GM23338 (cell line): ENCODE results near the gene GAS2.

Experiments
- EZH2 ChIP-seq: fragments of 200-600 bp; sonication (generic); IDR thresholded peaks from one replicate; pipeline ENCODE4 v1.8.0; 2017; ENCODE audit warnings: antibody characterized with exemption, mild to moderate bottlenecking, low read depth; ENCODE audit not compliant: unreplicated experiment
- NANOG ChIP-seq: IDR thresholded peaks from 2 replicates; pipeline ENCODE4 v1.6.1; 2016; ENCODE audit warnings: antibody characterized with exemption, borderline replicate concordance
- POLR2AphosphoS5 ChIP-seq: IDR thresholded peaks from 2 replicates; pipeline ENCODE4 v1.6.1; 2016; ENCODE audit warnings: antibody characterized with exemption, low read depth
- ZNF114 ChIP-seq: fragments of 250-450 bp; sonication (Bioruptor Pico); IDR thresholded peaks from 2 replicates; pipeline ENCODE4 v1.5.0; 2020; ENCODE audit warnings: mild to moderate bottlenecking, moderate library complexity
- TF ChIP-seq, protein P1 (sequence below), 2 experiments: fragments of 200-600 bp in 1 of 2; sonication (generic) in 1 of 2; conservative IDR thresholded peaks; 2 replicates each; pipeline versions ENCODE4 v1.5.1 to v1.6.1; 2016 to 2017; ENCODE audit warnings: antibody characterized with exemption in 2 of 2, low read depth in 2 of 2, mild to moderate bottlenecking in 2 of 2, moderate library complexity in 1 of 2

GRCh38 chr11:22734628-22735345 lies 68.4 kb downstream of the GAS2 start:
- TF ChIP-seq, protein P1, sequence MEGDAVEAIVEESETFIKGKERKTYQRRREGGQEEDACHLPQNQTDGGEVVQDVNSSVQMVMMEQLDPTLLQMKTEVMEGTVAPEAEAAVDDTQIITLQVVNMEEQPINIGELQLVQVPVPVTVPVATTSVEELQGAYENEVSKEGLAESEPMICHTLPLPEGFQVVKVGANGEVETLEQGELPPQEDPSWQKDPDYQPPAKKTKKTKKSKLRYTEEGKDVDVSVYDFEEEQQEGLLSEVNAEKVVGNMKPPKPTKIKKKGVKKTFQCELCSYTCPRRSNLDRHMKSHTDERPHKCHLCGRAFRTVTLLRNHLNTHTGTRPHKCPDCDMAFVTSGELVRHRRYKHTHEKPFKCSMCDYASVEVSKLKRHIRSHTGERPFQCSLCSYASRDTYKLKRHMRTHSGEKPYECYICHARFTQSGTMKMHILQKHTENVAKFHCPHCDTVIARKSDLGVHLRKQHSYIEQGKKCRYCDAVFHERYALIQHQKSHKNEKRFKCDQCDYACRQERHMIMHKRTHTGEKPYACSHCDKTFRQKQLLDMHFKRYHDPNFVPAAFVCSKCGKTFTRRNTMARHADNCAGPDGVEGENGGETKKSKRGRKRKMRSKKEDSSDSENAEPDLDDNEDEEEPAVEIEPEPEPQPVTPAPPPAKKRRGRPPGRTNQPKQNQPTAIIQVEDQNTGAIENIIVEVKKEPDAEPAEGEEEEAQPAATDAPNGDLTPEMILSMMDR (conservative IDR thresholded peaks at IDR 0.05; ENCODE audit: low read depth in 2 of 2): no peak
- TF ChIP-seq POLR2AphosphoS5: no peak
- TF ChIP-seq NANOG: no peak
- TF ChIP-seq ZNF114: no peak
- no peak for TF ChIP-seq EZH2
